ENCODE data around the gene DYRK1B.

DNA sequence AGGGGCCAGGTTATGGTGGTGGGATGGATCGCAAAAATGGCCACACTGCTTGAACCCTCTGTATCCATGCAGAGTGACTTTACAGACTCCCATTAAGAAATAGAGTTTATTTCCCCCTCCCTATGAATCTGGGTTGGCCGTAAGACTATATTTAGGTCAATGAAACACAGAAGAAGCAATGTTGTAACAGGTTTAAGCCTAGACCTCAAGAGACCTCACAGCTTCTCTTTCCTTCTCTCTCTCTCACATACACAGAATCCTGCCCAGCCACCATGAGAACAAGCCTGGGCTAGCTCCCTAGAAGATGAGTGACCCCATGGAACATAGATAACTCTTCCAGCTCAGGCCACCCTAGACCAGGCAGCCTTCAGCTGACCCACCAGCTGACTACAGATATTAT lies 33.2 kb upstream of the DYRK1B start:
- TF ChIP-seq, protein P1, sequence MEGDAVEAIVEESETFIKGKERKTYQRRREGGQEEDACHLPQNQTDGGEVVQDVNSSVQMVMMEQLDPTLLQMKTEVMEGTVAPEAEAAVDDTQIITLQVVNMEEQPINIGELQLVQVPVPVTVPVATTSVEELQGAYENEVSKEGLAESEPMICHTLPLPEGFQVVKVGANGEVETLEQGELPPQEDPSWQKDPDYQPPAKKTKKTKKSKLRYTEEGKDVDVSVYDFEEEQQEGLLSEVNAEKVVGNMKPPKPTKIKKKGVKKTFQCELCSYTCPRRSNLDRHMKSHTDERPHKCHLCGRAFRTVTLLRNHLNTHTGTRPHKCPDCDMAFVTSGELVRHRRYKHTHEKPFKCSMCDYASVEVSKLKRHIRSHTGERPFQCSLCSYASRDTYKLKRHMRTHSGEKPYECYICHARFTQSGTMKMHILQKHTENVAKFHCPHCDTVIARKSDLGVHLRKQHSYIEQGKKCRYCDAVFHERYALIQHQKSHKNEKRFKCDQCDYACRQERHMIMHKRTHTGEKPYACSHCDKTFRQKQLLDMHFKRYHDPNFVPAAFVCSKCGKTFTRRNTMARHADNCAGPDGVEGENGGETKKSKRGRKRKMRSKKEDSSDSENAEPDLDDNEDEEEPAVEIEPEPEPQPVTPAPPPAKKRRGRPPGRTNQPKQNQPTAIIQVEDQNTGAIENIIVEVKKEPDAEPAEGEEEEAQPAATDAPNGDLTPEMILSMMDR (IDR thresholded peaks at IDR 0.05): no peak
- no peak for TF ChIP-seq EZH2 (IDR thresholded peaks at IDR 0.05)
- no peak for TF ChIP-seq EZH2phosphoT487 (IDR thresholded peaks at IDR 0.05)

Measured in neural progenitor cell (in vitro differentiated cells).